Tibial artery (tissue), 4 donors: ENCODE data around the gene BAG1.

Experiments used
- DNase-seq, 2 donors: peaks; one replicate each; pipeline ENCODE4 v3.0.0-alpha.2; 2019
- H3K27ac ChIP-seq, 2 donors: fragments of 200-600 bp; sonication (generic) in 1 of 2; 1 replicate in 1 of 2; 2 replicates in 1 of 2; pipeline ENCODE4 v1.5.1; 2018 to 2019; ENCODE audit warnings: mild to moderate bottlenecking in 1 of 2
- H3K27me3 ChIP-seq, 2 donors: fragments of 200-600 bp; sonication (generic) in 1 of 2; one replicate each; pipeline versions ENCODE4 v1.5.1 to v1.6.0; 2016 to 2019
- H3K36me3 ChIP-seq, 3 donors: fragments of 200-600 bp; sonication (generic) in 2 of 3; one replicate each; pipeline ENCODE4 v1.5.1; 2016 to 2019; ENCODE audit warnings: mild to moderate bottlenecking in 2 of 3
- H3K4me1 ChIP-seq, 4 donors: fragments of 200-600 bp; sonication (generic) in 2 of 4; 1 replicate in 3 of 4; 2 replicates in 1 of 4; pipeline ENCODE4 v1.5.1; 2016 to 2019
- H3K4me3 ChIP-seq, 2 donors: fragments of 200-600 bp; sonication (generic) in 1 of 2; 1 replicate in 1 of 2; 2 replicates in 1 of 2; pipeline ENCODE4 v1.5.1; 2018 to 2019; ENCODE audit warnings: mild to moderate bottlenecking in 2 of 2
- H3K9me3 ChIP-seq, 3 donors: fragments of 200-600 bp; sonication (generic) in 1 of 3; one replicate each; pipeline ENCODE4 v1.5.1; 2016 to 2019
- CTCF ChIP-seq, 2 experiments: fragments of 200-600 bp in 1 of 2; fragments of 450-650 bp in 1 of 2; IDR thresholded peaks; one replicate each; pipeline ENCODE4 v1.5.1; 2017 to 2019; ENCODE audit warnings: antibody characterized with exemption in 2 of 2, mild to moderate bottlenecking in 1 of 2, moderate library complexity in 1 of 2
- intact Hi-C: fragments of 100-400 bp; cut with DNase I; formaldehyde crosslinking; loops from one replicate; pipeline ENCODE4 v1.15.0; 2023; ENCODE audit warnings: low total_unique reads

BAG1 gene

GRCh38 chr9:33211695-33212393 is 52.7 kb downstream of the BAG1 start:
- intact Hi-C loops: no loop called here
- no peaks in the 10 kb centered on the region for H3K9me3 ChIP-seq
- H3K4me1 ChIP-seq: peaks cover 0 to 6% (median 2%) of the 10 kb centered on the region in 4 donors
- H3K27ac ChIP-seq: no peak overlapping the region
- no peaks in the 10 kb centered on the region for H3K27me3 ChIP-seq
- H3K36me3 ChIP-seq: no peaks in the 10 kb centered on the region
- TF ChIP-seq CTCF (IDR thresholded peaks at IDR 0.05): no peak
- H3K4me3 ChIP-seq: no peak overlapping the region
- no peak for DNase-seq

GRCh38 chr9:33210006-33210715 is 54.3 kb downstream of the BAG1 start:
- Histone ChIP-seq H3K9me3 (no peaks in the 10 kb centered on the region), H3K4me1 (peaks cover 0 to 6% (median 2%) of the 10 kb centered on the region in 4 donors), H3K4me3 (no peak overlapping the region), H3K27ac (no peak overlapping the region), H3K36me3 (no peaks in the 10 kb centered on the region), H3K27me3 (no peaks in the 10 kb centered on the region)
- DNase-seq: no peak
- intact Hi-C loops: no loop called here
- no peak for TF ChIP-seq CTCF (IDR thresholded peaks at IDR 0.05)

GRCh38 chr9:33209394-33209793 is 55.1 kb downstream of the BAG1 start:
- no peaks in the 10 kb centered on the region for H3K36me3 ChIP-seq
- H3K27ac ChIP-seq: no peak overlapping the region
- H3K27me3 ChIP-seq: no peaks in the 10 kb centered on the region
- no peaks in the 10 kb centered on the region for H3K9me3 ChIP-seq
- no peak for TF ChIP-seq CTCF (IDR thresholded peaks at IDR 0.05)
- H3K4me3 ChIP-seq: no peak overlapping the region
- H3K4me1 ChIP-seq: peaks cover 0 to 6% (median 2%) of the 10 kb centered on the region in 4 donors
- intact Hi-C loops: loop anchor here (5.0 kb wide), 1 partner anchor 62 kb away; no protein-coding TSS in a partner anchor
- DNase-seq: no peak

- H3K27me3 ChIP-seq: no peaks in the 10 kb centered on the region
- H3K4me3 ChIP-seq: no peak overlapping the region
- H3K4me1 ChIP-seq: peaks cover 0 to 20% (median 9%) of the 10 kb centered on the region in 4 donors
- H3K36me3 ChIP-seq: no peaks in the 10 kb centered on the region
- H3K27ac ChIP-seq: no peak overlapping the region
- H3K9me3 ChIP-seq: no peaks in the 10 kb centered on the region
- DNase-seq: peak in 1 of 2 donors; percentile 54
- no peak for TF ChIP-seq CTCF (IDR thresholded peaks at IDR 0.05)
- intact Hi-C loops: no loop called here
Measured at GRCh38 chr9:33202552-33203201, 61.8 kb downstream of the BAG1 start.
